ENCODE results near the gene CD46.
"Not testable (repeated sequence)": the region's sequence is repeated elsewhere in the genome, so short reads cannot be mapped to it uniquely, and the experiment has no call there.

The CD46 gene

GRCh38 chr1:207751790-207752455, at the start of gene CD46:
Gene CD46 (plus strand): TSS chr1:207752054. CDS start chr1:207752213, 159 bp downstream.
- DNase-seq (ENCODE audit: low spot score in 2 of 2), result peak; percentile 87
- Mint-ChIP-seq H3K27me3 (no peaks in the 10 kb centered on the region), H3K4me3 (peak within 1 kb of the TSS; percentile 95), H3K36me3 (ENCODE audit: insufficient read depth) (peaks cover 12% of the 10 kb centered on the region), H3K4me1 (peaks cover 61% of the 10 kb centered on the region), H3K9me3 (no peaks in the 10 kb centered on the region), H3K27ac (ENCODE audit: low read depth) (peak within 1 kb of the TSS; percentile 95)
- ATAC-seq (replicated peaks; ENCODE audit: extremely low read depth, poor library complexity, severe bottlenecking), result peak; percentile 99

GRCh38 chr1:207702317-207702716, 49.5 kb upstream of the CD46 start:
- no peak for ATAC-seq (replicated peaks; ENCODE audit: extremely low read depth, poor library complexity, severe bottlenecking)

GRCh38 chr1:207703712-207704111, 48.1 kb upstream of the CD46 start:
- Mint-ChIP-seq H3K4me3 (no peak overlapping the region), H3K4me1 (no peaks in the 10 kb centered on the region), H3K27ac (ENCODE audit: low read depth) (no peak overlapping the region), H3K36me3 (ENCODE audit: insufficient read depth) (no peaks in the 10 kb centered on the region), H3K9me3 (no peaks in the 10 kb centered on the region), H3K27me3 (peaks cover 18% of the 10 kb centered on the region)
- no peak for DNase-seq (ENCODE audit: low spot score in 2 of 2)
- no peak for ATAC-seq (replicated peaks; ENCODE audit: extremely low read depth, poor library complexity, severe bottlenecking)

More at GRCh38 chr1:207702317-207702716, 49.5 kb upstream of the CD46 start:
- DNase-seq (ENCODE audit: low spot score in 2 of 2), result no peak
- H3K36me3 Mint-ChIP-seq (ENCODE audit: insufficient read depth), result no peaks in the 10 kb centered on the region
- H3K4me3 Mint-ChIP-seq, result no peak overlapping the region
- H3K27me3 Mint-ChIP-seq, result peaks cover 18% of the 10 kb centered on the region
- H3K4me1 Mint-ChIP-seq, result no peaks in the 10 kb centered on the region
- H3K9me3 Mint-ChIP-seq, result no peaks in the 10 kb centered on the region
- no peak overlapping the region for H3K27ac Mint-ChIP-seq (ENCODE audit: low read depth)

GRCh38 chr1:207708004-207708403, 43.9 kb upstream of the CD46 start:
- not testable (repeated sequence) for H3K4me1 Mint-ChIP-seq; ATAC-seq (replicated peaks; ENCODE audit: extremely low read depth, poor library complexity, severe bottlenecking); H3K9me3 Mint-ChIP-seq; H3K4me3 Mint-ChIP-seq; H3K27ac Mint-ChIP-seq (ENCODE audit: low read depth); H3K36me3 Mint-ChIP-seq (ENCODE audit: insufficient read depth); DNase-seq (ENCODE audit: low spot score in 2 of 2)
- peaks cover 18% of the 10 kb centered on the region for H3K27me3 Mint-ChIP-seq

- DNase-seq (ENCODE audit: low spot score in 2 of 2), result no peak
- no peak overlapping the region for H3K4me3 Mint-ChIP-seq
- H3K36me3 Mint-ChIP-seq (ENCODE audit: insufficient read depth), result no peaks in the 10 kb centered on the region
- H3K27ac Mint-ChIP-seq (ENCODE audit: low read depth), result no peak overlapping the region
- H3K9me3 Mint-ChIP-seq, result no peaks in the 10 kb centered on the region
- no peak for ATAC-seq (replicated peaks; ENCODE audit: extremely low read depth, poor library complexity, severe bottlenecking)
- no peaks in the 10 kb centered on the region for H3K4me1 Mint-ChIP-seq
- H3K27me3 Mint-ChIP-seq, result peaks cover 4% of the 10 kb centered on the region
These were observed 40.6 kb upstream of the CD46 start for GRCh38 chr1:207711285-207711684.

- not testable (repeated sequence) for DNase-seq (ENCODE audit: low spot score in 2 of 2); H3K36me3 Mint-ChIP-seq (ENCODE audit: insufficient read depth); ATAC-seq (replicated peaks; ENCODE audit: extremely low read depth, poor library complexity, severe bottlenecking); H3K27ac Mint-ChIP-seq (ENCODE audit: low read depth); H3K4me1 Mint-ChIP-seq; H3K27me3 Mint-ChIP-seq; H3K4me3 Mint-ChIP-seq; H3K9me3 Mint-ChIP-seq
These were observed 39.2 kb upstream of the CD46 start for GRCh38 chr1:207712701-207713100.

GRCh38 chr1:207713529-207713928, 38.3 kb upstream of the CD46 start:
- H3K4me3 Mint-ChIP-seq, result no peak overlapping the region
- no peaks in the 10 kb centered on the region for H3K9me3 Mint-ChIP-seq
- H3K4me1 Mint-ChIP-seq, result no peaks in the 10 kb centered on the region
- ATAC-seq (replicated peaks; ENCODE audit: extremely low read depth, poor library complexity, severe bottlenecking) (no peak), DNase-seq (ENCODE audit: low spot score in 2 of 2) (no peak)
- no peaks in the 10 kb centered on the region for H3K27me3 Mint-ChIP-seq
- H3K36me3 Mint-ChIP-seq (ENCODE audit: insufficient read depth), result no peaks in the 10 kb centered on the region
- H3K27ac Mint-ChIP-seq (ENCODE audit: low read depth), result no peak overlapping the region

- DNase-seq (ENCODE audit: low spot score in 2 of 2), result no peak
- Mint-ChIP-seq H3K4me3 (no peak overlapping the region), H3K36me3 (ENCODE audit: insufficient read depth) (no peaks in the 10 kb centered on the region), H3K27ac (ENCODE audit: low read depth) (no peak overlapping the region), H3K4me1 (no peaks in the 10 kb centered on the region), H3K9me3 (no peaks in the 10 kb centered on the region), H3K27me3 (peaks cover 8% of the 10 kb centered on the region)
- no peak for ATAC-seq (replicated peaks; ENCODE audit: extremely low read depth, poor library complexity, severe bottlenecking)
These were observed 32.6 kb upstream of the CD46 start for GRCh38 chr1:207719234-207719633.

- not testable (repeated sequence) for DNase-seq (ENCODE audit: low spot score in 2 of 2); ATAC-seq (replicated peaks; ENCODE audit: extremely low read depth, poor library complexity, severe bottlenecking); H3K27ac Mint-ChIP-seq (ENCODE audit: low read depth); H3K9me3 Mint-ChIP-seq; H3K36me3 Mint-ChIP-seq (ENCODE audit: insufficient read depth); H3K4me1 Mint-ChIP-seq; H3K4me3 Mint-ChIP-seq
- H3K27me3 Mint-ChIP-seq, result peaks cover 22% of the 10 kb centered on the region
These were observed 23.5 kb upstream of the CD46 start for GRCh38 chr1:207728200-207728858.

- H3K27me3 Mint-ChIP-seq; H3K4me1 Mint-ChIP-seq; H3K4me3 Mint-ChIP-seq; H3K36me3 Mint-ChIP-seq (ENCODE audit: insufficient read depth); ATAC-seq (replicated peaks; ENCODE audit: extremely low read depth, poor library complexity, severe bottlenecking); H3K9me3 Mint-ChIP-seq; H3K27ac Mint-ChIP-seq (ENCODE audit: low read depth); DNase-seq (ENCODE audit: low spot score in 2 of 2): not testable (repeated sequence)
These were observed 14.2 kb upstream of the CD46 start for GRCh38 chr1:207737503-207738157.

- not testable (repeated sequence) for H3K4me1 Mint-ChIP-seq; ATAC-seq (replicated peaks; ENCODE audit: extremely low read depth, poor library complexity, severe bottlenecking); H3K36me3 Mint-ChIP-seq (ENCODE audit: insufficient read depth); H3K4me3 Mint-ChIP-seq; H3K27me3 Mint-ChIP-seq; DNase-seq (ENCODE audit: low spot score in 2 of 2); H3K9me3 Mint-ChIP-seq; H3K27ac Mint-ChIP-seq (ENCODE audit: low read depth)
These were observed 13.6 kb upstream of the CD46 start for GRCh38 chr1:207738158-207738659.

GRCh38 chr1:207740207-207740606, 11.6 kb upstream of the CD46 start:
- H3K4me1 Mint-ChIP-seq, result no peaks in the 10 kb centered on the region
- DNase-seq (ENCODE audit: low spot score in 2 of 2) (no peak), ATAC-seq (replicated peaks; ENCODE audit: extremely low read depth, poor library complexity, severe bottlenecking) (no peak)
- H3K27ac Mint-ChIP-seq (ENCODE audit: low read depth), result no peak overlapping the region
- no peaks in the 10 kb centered on the region for H3K27me3 Mint-ChIP-seq
- no peaks in the 10 kb centered on the region for H3K36me3 Mint-ChIP-seq (ENCODE audit: insufficient read depth)
- no peak overlapping the region for H3K4me3 Mint-ChIP-seq
- H3K9me3 Mint-ChIP-seq, result no peaks in the 10 kb centered on the region
